MV-4-11 (cell line): ENCODE results near the gene HAND2.

Experiments used
- DNase-seq: peaks from one replicate; lab custom pipeline; 2025; lab: John Stamatoyannopoulos, UW

HAND2 gene

GRCh38 chr4:173477016-173477415 is 53.0 kb downstream of the HAND2 start:
- DNase-seq = no peak
